Measurements from ENCODE around the gene AHRR. TPM values are rescaled to one million over a fixed set of nuclear protein-coding genes. Genes with fewer than 3 reads are reported as not detected.
A peak's percentile ranks its signal among the peaks of the same experiment; 100 is the strongest.

Gene AHRR
- total RNA-seq, 1 donor from 2014 or later = 0.53 TPM

GRCh38 chr5:372556-372995 is 51.1 kb downstream of the AHRR start:
- DNase-seq (ENCODE audit: low read depth) = no peak
- no peak overlapping the region for H3K4me3 ChIP-seq (ENCODE audit: low read depth, low read length)
- no peak for FAIRE-seq
- no peak for TF ChIP-seq CTCF (IDR thresholded peaks at IDR 0.05; ENCODE audit: insufficient read depth, low read length, severe bottlenecking)
- H3K36me3 ChIP-seq (ENCODE audit: control insufficient read depth, insufficient read depth, low read length) = no peaks in the 10 kb centered on the region
- H3K27me3 ChIP-seq (ENCODE audit: control insufficient read depth, insufficient read depth, low read length) = peaks cover 3% of the 10 kb centered on the region

GRCh38 chr5:372996-373709 is 51.6 kb downstream of the AHRR start:
- no peak for TF ChIP-seq CTCF (IDR thresholded peaks at IDR 0.05; ENCODE audit: insufficient read depth, low read length, severe bottlenecking)
- FAIRE-seq (no peak), DNase-seq (ENCODE audit: low read depth) (no peak)
- H3K4me3 ChIP-seq (ENCODE audit: low read depth, low read length) = no peak overlapping the region
- no peaks in the 10 kb centered on the region for H3K36me3 ChIP-seq (ENCODE audit: control insufficient read depth, insufficient read depth, low read length)
- peaks cover 3% of the 10 kb centered on the region for H3K27me3 ChIP-seq (ENCODE audit: control insufficient read depth, insufficient read depth, low read length)

- TF ChIP-seq CTCF (IDR thresholded peaks at IDR 0.05; ENCODE audit: insufficient read depth, low read length, severe bottlenecking) = no peak
- DNase-seq (ENCODE audit: low read depth) (peak; percentile 7), FAIRE-seq (no peak)
- peak overlapping the region; percentile 29 for H3K4me3 ChIP-seq (ENCODE audit: low read depth, low read length)
- peaks cover 3% of the 10 kb centered on the region for H3K27me3 ChIP-seq (ENCODE audit: control insufficient read depth, insufficient read depth, low read length)
- H3K36me3 ChIP-seq (ENCODE audit: control insufficient read depth, insufficient read depth, low read length) = no peaks in the 10 kb centered on the region
Measured at GRCh38 chr5:373710-374602, 52.4 kb downstream of the AHRR start.

- Histone ChIP-seq H3K36me3 (ENCODE audit: control insufficient read depth, insufficient read depth, low read length) (no peaks in the 10 kb centered on the region), H3K27me3 (ENCODE audit: control insufficient read depth, insufficient read depth, low read length) (peaks cover under 1% of the 10 kb centered on the region), H3K4me3 (ENCODE audit: low read depth, low read length) (no peak overlapping the region)
- DNase-seq (ENCODE audit: low read depth) = no peak
- TF ChIP-seq CTCF (IDR thresholded peaks at IDR 0.05; ENCODE audit: insufficient read depth, low read length, severe bottlenecking) = no peak
- no peak for FAIRE-seq
Measured at GRCh38 chr5:374631-375335, 53.3 kb downstream of the AHRR start.

- Histone ChIP-seq H3K4me3 (ENCODE audit: low read depth, low read length) (no peak overlapping the region), H3K27me3 (ENCODE audit: control insufficient read depth, insufficient read depth, low read length) (no peaks in the 10 kb centered on the region), H3K36me3 (ENCODE audit: control insufficient read depth, insufficient read depth, low read length) (no peaks in the 10 kb centered on the region)
- TF ChIP-seq CTCF (IDR thresholded peaks at IDR 0.05; ENCODE audit: insufficient read depth, low read length, severe bottlenecking) = no peak
- FAIRE-seq = no peak
- no peak for DNase-seq (ENCODE audit: low read depth)
Measured at GRCh38 chr5:375336-375920, 53.9 kb downstream of the AHRR start.
